Endothelial cell of umbilical vein (primary cell): Measurements from ENCODE around the gene TSPAN9. TPM values are rescaled to one million over a fixed set of nuclear protein-coding genes. Genes with fewer than 3 reads are reported as not detected.

Source experiments
- BruUV-seq: library from RNA; stranded (reverse); fragments of 400-500 nt; replicated peaks from 2 replicates; lab custom pipeline; 2021; lab: Mats Ljungman, UMichigan
- CTCF ChIA-PET: fragments of 300-600, 350-600 bp; sonication (Branson Sonifier 250); formaldehyde crosslinking; loops from one replicate; lab custom pipeline; 2021; ENCODE audit warnings: antibody characterized with exemption, inconsistent platforms; lab: Charles Lee
- POLR2A ChIA-PET: fragments of 300-600, 350-600 bp; sonication (Branson Sonifier 250); formaldehyde crosslinking; loops from one replicate; lab custom pipeline; 2021; ENCODE audit warnings: antibody characterized with exemption, inconsistent platforms; lab: Charles Lee
- DNase-seq: peaks from one replicate; pipeline ENCODE4 v3.0.0-alpha.2; 2011; ENCODE audit warnings: low read depth, low spot score
- FAIRE-seq: peaks from 2 replicates; lab custom pipeline; 2011; peaks lifted over from hg19 to GRCh38; lab: Jason Lieb, UNC
- H2AFZ ChIP-seq: 2 replicates; pipeline ENCODE4 v1.6.0; 2012; ENCODE audit warnings: low read depth, low read length, control low read depth, inconsistent platforms
- H3K27ac ChIP-seq: 2 replicates; pipeline ENCODE4 v1.5.1; 2011; ENCODE audit warnings: low read depth, mild to moderate bottlenecking, control low read depth, low read length, moderate library complexity; ENCODE audit not compliant: insufficient read depth
- H3K27me3 ChIP-seq, 2 experiments: 2 replicates each; pipeline versions ENCODE4 v1.6.0 to v1.6.1; 2011; ENCODE audit warnings: low read length in 2 of 2, mixed read lengths in 1 of 2; ENCODE audit not compliant: control insufficient read depth in 2 of 2, insufficient read depth in 2 of 2
- H3K36me3 ChIP-seq, 2 experiments: 2 replicates in 1 of 2; 3 replicates in 1 of 2; pipeline ENCODE4 v1.5.1; 2011; ENCODE audit warnings: low read length in 2 of 2, mild to moderate bottlenecking in 1 of 2, moderate library complexity in 1 of 2; ENCODE audit not compliant: control insufficient read depth in 2 of 2, insufficient read depth in 2 of 2; ENCODE audit errors: extremely low read depth in 1 of 2
- H3K4me1 ChIP-seq: 3 replicates; pipeline ENCODE4 v1.5.1; 2011; ENCODE audit warnings: mild to moderate bottlenecking, low read length; ENCODE audit not compliant: control insufficient read depth, insufficient read depth; ENCODE audit errors: extremely low read depth
- H3K4me2 ChIP-seq: 2 replicates; pipeline ENCODE4 v1.6.1; 2011; ENCODE audit warnings: low read length, control low read depth, mixed read lengths; ENCODE audit not compliant: insufficient read depth
- H3K4me3 ChIP-seq, 3 experiments: fragments of 200-600 bp in 1 of 3; sonication (generic), shearing (Covaris generic) in 1 of 3; replicated peaks in 1 of 3; 2 replicates each; pipeline ENCODE4 v1.5.1; 2011 to 2016; ENCODE audit warnings: control low read depth in 3 of 3, low read length in 3 of 3, mild to moderate bottlenecking in 2 of 3, inconsistent platforms in 1 of 3, low read depth in 1 of 3, moderate library complexity in 1 of 3; ENCODE audit not compliant: insufficient read depth in 1 of 3
- H3K79me2 ChIP-seq: 2 replicates; pipeline ENCODE4 v1.6.0; 2012; ENCODE audit warnings: low read length, inconsistent platforms; ENCODE audit not compliant: control insufficient read depth, insufficient read depth
- H3K9ac ChIP-seq: replicated peaks from 2 replicates; pipeline ENCODE3; 2011; ENCODE audit warnings: low read length, control low read depth; ENCODE audit not compliant: insufficient read depth; ENCODE audit errors: extremely low read depth
- H3K9me1 ChIP-seq: replicated peaks from 3 replicates; pipeline ENCODE4 v1.6.0; 2011; ENCODE audit warnings: mild to moderate bottlenecking, low read length; ENCODE audit not compliant: control insufficient read depth, insufficient read depth; ENCODE audit errors: extremely low read depth
- H3K9me3 ChIP-seq: replicated peaks from 2 replicates; pipeline ENCODE4 v1.5.1; 2012; ENCODE audit warnings: low read length, inconsistent platforms; ENCODE audit not compliant: control insufficient read depth, insufficient read depth
- H4K20me1 ChIP-seq: replicated peaks from 2 replicates; pipeline ENCODE3; 2011; ENCODE audit warnings: mild to moderate bottlenecking, low read length; ENCODE audit not compliant: control insufficient read depth, insufficient read depth; ENCODE audit errors: extremely low read depth
- CTCF ChIP-seq, 2 donors: IDR thresholded peaks; 1 replicate in 1 of 2; 2 replicates in 1 of 2; pipeline ENCODE4 v1.5.1; 2011; ENCODE audit warnings: low read length in 2 of 2, mild to moderate bottlenecking in 2 of 2, moderate library complexity in 2 of 2, control low read depth in 1 of 2, inconsistent platforms in 1 of 2, low read depth in 1 of 2; ENCODE audit not compliant: insufficient read depth in 1 of 2; ENCODE audit errors: extremely low read depth in 1 of 2
- EZH2 ChIP-seq: IDR thresholded peaks from 2 replicates; pipeline ENCODE4 v1.6.1; 2012; ENCODE audit warnings: borderline replicate concordance, low read depth, mild to moderate bottlenecking, moderate library complexity, low read length, inconsistent platforms; ENCODE audit not compliant: severe bottlenecking
- FOS ChIP-seq: IDR thresholded peaks from 2 replicates; pipeline ENCODE4 v1.6.1; 2011; ENCODE audit warnings: mild to moderate bottlenecking, low read length, moderate library complexity, borderline replicate concordance; ENCODE audit not compliant: insufficient read depth
- GATA2 ChIP-seq: IDR thresholded peaks from 2 replicates; pipeline ENCODE4 v1.7.0; 2011; ENCODE audit warnings: low read depth, mild to moderate bottlenecking, moderate library complexity, mixed read lengths, low read length; ENCODE audit not compliant: insufficient read length, insufficient read depth
- JUN ChIP-seq: IDR thresholded peaks from 2 replicates; pipeline ENCODE4 v1.6.1; 2011; ENCODE audit warnings: borderline replicate concordance, low read depth; ENCODE audit not compliant: insufficient read length, insufficient read depth
- MYC ChIP-seq: IDR thresholded peaks from one replicate; pipeline ENCODE4 v1.6.1; 2011; ENCODE audit warnings: mild to moderate bottlenecking, low read depth, low read length
- POLR2A ChIP-seq: IDR thresholded peaks from 2 replicates; pipeline ENCODE4 v1.6.1; 2012; ENCODE audit warnings: low read depth, mild to moderate bottlenecking, control low read depth, low read length
- POLR2AphosphoS5 ChIP-seq: IDR thresholded peaks from 2 replicates; pipeline ENCODE4 v1.6.1; 2012; ENCODE audit warnings: low read depth, mild to moderate bottlenecking, control low read depth, low read length, moderate library complexity; ENCODE audit not compliant: insufficient read depth
- dilution Hi-C: fragments of 300-500 bp; cut with MboI; formaldehyde crosslinking; loops from one replicate; pipeline ENCODE4 v1.15.0; 2019; ENCODE audit warnings: low sequenced_read_pairs; ENCODE audit not compliant: extremely low pct_ligation_motif_present
- intact Hi-C: fragments of 100-400 bp; cut with micrococcal nuclease; formaldehyde crosslinking; loops from one replicate; pipeline ENCODE4 v1.10.0; 2022
- polyA plus RNA-seq, 4 experiments: library from polyadenylated mRNA; depleted of rRNA in 3 of 4; stranded (reverse) in 3 of 4; unstranded in 1 of 4; fragments of >200 nt; gene quantifications; 2 replicates each; pipeline versions ENCODE4 v1.2.1 to v1.2.3, GENCODE V29; 2011 to 2012; ENCODE audit warnings: missing spikeins in 1 of 4
- total RNA-seq: library from RNA; stranded (reverse); gene quantifications from 2 replicates; pipeline ENCODE4 v1.2.3, GENCODE V29; 2021
- TF ChIP-seq, protein P1 (sequence below): IDR thresholded peaks from 2 replicates; pipeline ENCODE4 v1.6.1; 2011; ENCODE audit not compliant: insufficient read depth, insufficient read length

The TSPAN9 gene
- total and polyA plus RNA-seq, 2 donors (not counting 3 experiments of a cell fraction or from before 2014, with no cell fraction given), result 43.3 to 66.8 TPM

- Histone ChIP-seq H3K9me1 (no peaks in the 10 kb centered on the region), H3K4me2 (no peak overlapping the region), H3K4me1 (peaks cover 10% of the 10 kb centered on the region), H3K27me3 (no peaks in the 10 kb centered on the region), H3K36me3 (no peaks in the 10 kb centered on the region), H3K79me2 (no peaks in the 10 kb centered on the region), H3K4me3 (no peak overlapping the region), H2AFZ (no peak overlapping the region), H4K20me1 (no peaks in the 10 kb centered on the region), H3K9ac (no peak overlapping the region), H3K9me3 (no peaks in the 10 kb centered on the region), H3K27ac (no peak overlapping the region)
- ChIA-PET CTCF (interaction anchor here (0.9 to 3.2 kb wide), 10 partner anchors 11 to 123 kb away, joined by 3 to 13 read pairs (median 4); no protein-coding TSS in a partner anchor), POLR2A (no interaction called here)
- DNase-seq, result no peak
- intact Hi-C loops, result loop anchor here (1.0 kb wide), 1 partner anchor 11 kb away; no protein-coding TSS in a partner anchor
- FAIRE-seq, result no peak
- dilution Hi-C loops, result no loop called here
- BruUV-seq, result no TSS peak
- TF ChIP-seq FOS, result no peak
- no peak for TF ChIP-seq POLR2A
- TF ChIP-seq GATA2, result no peak
- TF ChIP-seq POLR2AphosphoS5, result no peak
- no peak for TF ChIP-seq JUN
- no peak for TF ChIP-seq EZH2
- TF ChIP-seq MYC, result no peak
- no peak for TF ChIP-seq CTCF (IDR thresholded peaks at IDR 0.05; ENCODE audit: extremely low read depth in 1 of 2, insufficient read depth in 1 of 2, low read depth in 1 of 2, low read length in 2 of 2)
- TF ChIP-seq, protein P1, sequence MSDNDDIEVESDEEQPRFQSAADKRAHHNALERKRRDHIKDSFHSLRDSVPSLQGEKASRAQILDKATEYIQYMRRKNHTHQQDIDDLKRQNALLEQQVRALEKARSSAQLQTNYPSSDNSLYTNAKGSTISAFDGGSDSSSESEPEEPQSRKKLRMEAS, result no peak
These were observed 87.4 kb downstream of the TSPAN9 start for GRCh38 chr12:3164454-3165077.
